ENCODE results near the gene CLSTN2. TPM values are rescaled to one million over a fixed set of nuclear protein-coding genes. Genes with fewer than 3 reads are reported as not detected.

CLSTN2 gene
- total RNA-seq, 2 donors from 2014 or later: 0.08 TPM; not detected in 1

DNA sequence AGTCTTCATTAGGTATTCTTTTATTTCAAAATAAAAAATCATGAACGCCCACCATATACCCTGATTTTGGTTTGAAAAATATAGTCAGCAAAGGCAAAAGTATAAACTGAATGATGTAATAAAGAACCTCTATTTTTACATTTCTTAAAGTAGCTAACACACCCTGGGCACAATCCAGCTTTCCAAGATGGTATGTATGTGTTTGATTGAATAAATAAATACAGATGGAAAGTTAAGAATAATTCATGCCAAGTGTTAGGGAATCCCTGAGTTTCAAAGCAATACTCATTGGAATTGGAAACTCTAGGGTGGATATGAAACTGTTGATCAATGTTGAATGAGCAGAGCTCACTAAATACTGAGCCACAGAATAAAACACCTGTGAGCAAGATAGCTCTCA, 679.0 kb downstream of the CLSTN2 start:
- peaks cover 12% of the 10 kb centered on the region for H3K9me3 Mint-ChIP-seq
- no peak overlapping the region for H3K4me3 Mint-ChIP-seq
- H3K36me3 Mint-ChIP-seq (ENCODE audit: low read depth): no peaks in the 10 kb centered on the region
- H3K27me3 Mint-ChIP-seq: peaks cover 10% of the 10 kb centered on the region
- no peaks in the 10 kb centered on the region for H3K4me1 Mint-ChIP-seq
- ATAC-seq (replicated peaks): no peak
- no peak overlapping the region for H3K27ac Mint-ChIP-seq

DNA sequence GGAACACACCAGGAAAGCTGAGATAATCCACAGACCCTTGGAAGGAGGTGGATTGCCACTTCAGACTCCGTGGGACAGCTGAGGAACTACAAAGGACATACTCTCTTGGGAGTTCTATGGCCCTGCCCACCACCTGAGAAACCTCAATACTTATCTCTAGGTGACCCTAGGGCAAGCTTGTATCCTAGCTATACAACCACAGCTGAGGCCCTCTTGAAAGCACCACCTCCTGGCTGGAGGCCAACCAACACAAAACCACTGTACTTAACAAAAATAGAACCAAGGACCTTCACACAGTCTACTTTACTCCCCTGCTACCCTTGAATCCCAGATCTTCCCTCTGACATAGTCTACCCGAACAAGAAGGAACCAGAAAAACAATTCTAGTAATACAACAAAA, 682.1 kb downstream of the CLSTN2 start:
- peaks cover 10% of the 10 kb centered on the region for H3K27me3 Mint-ChIP-seq
- peaks cover 8% of the 10 kb centered on the region for H3K9me3 Mint-ChIP-seq
- ATAC-seq (replicated peaks): no peak
- no peak overlapping the region for H3K27ac Mint-ChIP-seq
- H3K36me3 Mint-ChIP-seq (ENCODE audit: low read depth): no peaks in the 10 kb centered on the region
- H3K4me3 Mint-ChIP-seq: no peak overlapping the region
- no peaks in the 10 kb centered on the region for H3K4me1 Mint-ChIP-seq

DNA sequence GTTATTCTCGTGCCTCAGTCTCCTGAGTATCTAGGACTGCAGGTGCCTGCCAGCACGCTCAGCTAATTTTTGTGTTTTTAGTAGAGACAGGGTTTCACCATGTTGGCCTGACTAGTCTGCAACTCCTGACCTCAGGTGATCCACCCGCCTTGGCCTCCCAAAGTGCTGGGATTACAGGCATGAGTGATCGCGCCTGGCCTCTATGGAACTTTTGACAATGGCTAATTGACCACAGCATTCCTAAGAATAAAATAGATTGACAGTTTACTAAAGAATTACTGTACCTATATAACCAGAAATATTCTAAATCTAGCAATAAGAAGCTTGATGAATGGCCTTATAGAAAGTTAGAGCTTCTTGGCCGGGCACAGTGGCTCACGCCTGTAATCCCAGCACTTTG, 691.9 kb downstream of the CLSTN2 start:
- ATAC-seq (replicated peaks): no peak
- no peaks in the 10 kb centered on the region for H3K36me3 Mint-ChIP-seq (ENCODE audit: low read depth)
- H3K9me3 Mint-ChIP-seq: no peaks in the 10 kb centered on the region
- no peak overlapping the region for H3K4me3 Mint-ChIP-seq
- H3K4me1 Mint-ChIP-seq: no peaks in the 10 kb centered on the region
- no peak overlapping the region for H3K27ac Mint-ChIP-seq
- H3K27me3 Mint-ChIP-seq: no peaks in the 10 kb centered on the region

Measured in activated T-helper 17 cell treated with anti-CD3 and anti-CD28 coated beads, Interleukin-2, amount 50 U/mL, for 72 hours (primary cell).